Kidney (tissue), 14 donors: Measurements from ENCODE around the gene MYLK3. TPM values are rescaled to one million over a fixed set of nuclear protein-coding genes. Genes with fewer than 3 reads are reported as not detected.

Experiments used
- DNase-seq, 5 donors: peaks; one replicate each; pipeline ENCODE4 v3.0.0-alpha.2; 2013 to 2020
- FAIRE-seq: peaks from 2 replicates; lab custom pipeline; 2012; peaks lifted over from hg19 to GRCh38; lab: Jason Lieb, UNC
- H3K27ac ChIP-seq, 2 donors: one replicate each; pipeline ENCODE4 v1.7.0; 2013; ENCODE audit warnings: low read depth in 2 of 2, low read length in 2 of 2, inconsistent platforms in 1 of 2
- H3K27me3 ChIP-seq: one replicate; pipeline ENCODE4 v1.7.1; 2013; ENCODE audit warnings: low read length, inconsistent platforms; ENCODE audit not compliant: control insufficient read depth, insufficient read depth
- H3K36me3 ChIP-seq, 3 donors: one replicate each; pipeline versions ENCODE4 v1.7.0 to v1.7.1; 2013; ENCODE audit warnings: low read length in 3 of 3, control low read depth in 1 of 3, inconsistent platforms in 1 of 3; ENCODE audit not compliant: insufficient read depth in 3 of 3, control insufficient read depth in 2 of 3
- H3K4me1 ChIP-seq, 3 donors: one replicate each; pipeline versions ENCODE4 v1.7.0 to v1.7.1; 2013; ENCODE audit warnings: low read length in 3 of 3, inconsistent platforms in 1 of 3, low read depth in 1 of 3; ENCODE audit not compliant: control insufficient read depth in 2 of 3, insufficient read depth in 2 of 3
- H3K4me3 ChIP-seq, 3 donors: one replicate each; pipeline versions ENCODE4 v1.7.0 to v1.8.1; 2013; ENCODE audit warnings: low read length in 3 of 3, control low read depth in 1 of 3, inconsistent platforms in 1 of 3
- H3K9ac ChIP-seq, 3 donors: one replicate each; pipeline versions ENCODE4 v1.7.0 to v1.7.1; 2013; ENCODE audit warnings: low read length in 3 of 3, control low read depth in 1 of 3, inconsistent platforms in 1 of 3
- H3K9me3 ChIP-seq, 3 donors: one replicate each; pipeline versions ENCODE4 v1.7.0 to v1.7.1; 2013; ENCODE audit warnings: low read length in 3 of 3, control low read depth in 1 of 3, inconsistent platforms in 1 of 3; ENCODE audit not compliant: control insufficient read depth in 2 of 3, insufficient read depth in 1 of 3
- CTCF ChIP-seq: IDR thresholded peaks from 3 replicates; pipeline ENCODE4 v1.5.1; 2012; ENCODE audit warnings: mild to moderate bottlenecking, moderate library complexity, borderline replicate concordance; ENCODE audit not compliant: insufficient read depth; ENCODE audit errors: extremely low read depth
- intact Hi-C: fragments of 100-400 bp; cut with DNase I; formaldehyde crosslinking; loops from one replicate; pipeline ENCODE4 v1.11.1; 2022
- polyA plus RNA-seq: library from polyadenylated mRNA; stranded (reverse); fragments of 350-450 nt; fragmentation: Illumina TruSeq; extraction: RNeasy Lipid Tissue Mini Kit (QIAGEN cat#74804); gene quantifications from one replicate; pipeline ENCODE4 v1.2.3, GENCODE V29; 2014; ENCODE audit warnings: low read depth, low replicate concordance; ENCODE audit not compliant: insufficient read depth
- total RNA-seq: library from RNA; stranded (reverse); fragmentation: NEBNext Ultra II Directional; extraction: Animal tissue kit (Norgen Biotek cat#: 25700); gene quantifications from one replicate; pipeline ENCODE4 v1.2.1, GENCODE V29; 2021
- donor health status: control.
- donor health status: control.
- donor health status: control.
- donor health status: control.
- donor health status: control.
- donor health status: DM: yes; HTN: yes; CAD: no.
- donor health status: Normal renal cell carcinoma (clear cell type).

MYLK3 gene
- total and polyA plus RNA-seq, 2 donors from 2014 or later = 0.31 to 1.5 TPM

DNA sequence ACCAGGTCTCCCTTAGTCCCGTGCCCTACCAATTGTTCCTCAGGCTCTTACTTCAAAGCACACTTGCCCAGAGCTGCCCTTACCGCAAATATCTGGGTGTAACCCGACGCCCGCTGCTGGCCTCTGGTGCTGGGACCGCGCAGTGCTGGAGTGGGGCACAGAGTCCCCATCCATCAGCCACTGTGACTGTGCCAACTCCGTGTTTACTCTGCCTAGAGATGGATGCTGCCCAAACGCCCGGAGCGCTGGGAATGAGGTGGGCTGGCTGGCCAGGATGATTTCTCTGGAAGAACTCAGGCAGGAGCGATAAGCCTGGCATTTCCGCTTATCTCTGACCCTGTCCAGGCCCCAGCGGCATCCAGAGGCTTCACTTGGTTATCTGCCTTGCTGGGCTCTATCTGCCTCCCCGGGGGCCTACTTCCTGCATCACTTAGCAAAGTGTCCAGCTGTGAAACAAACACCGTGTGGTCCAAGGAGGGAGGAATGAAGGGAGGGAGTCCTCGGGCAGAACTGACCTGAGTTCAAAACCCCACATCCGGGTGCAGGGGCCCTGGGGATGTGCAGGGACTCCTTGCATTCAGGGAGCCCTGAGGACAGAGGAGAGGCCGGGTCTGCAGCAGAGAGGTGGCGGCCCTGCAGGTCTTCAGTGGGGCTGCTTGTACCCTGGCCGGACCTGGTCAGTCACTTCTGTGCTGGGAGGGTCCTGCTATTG, 9.4 kb upstream of the MYLK3 start:
- FAIRE-seq (no peak), DNase-seq (peak in 3 of 5 donors; percentile 25 to 48 (median 26))
- Histone ChIP-seq H3K27ac (no peak overlapping the region), H3K9me3 (no peaks in the 10 kb centered on the region), H3K9ac (no peak overlapping the region), H3K36me3 (no peaks in the 10 kb centered on the region), H3K4me1 (no peaks in the 10 kb centered on the region), H3K4me3 (no peak overlapping the region), H3K27me3 (no peaks in the 10 kb centered on the region)
- no peak for TF ChIP-seq CTCF
- intact Hi-C loops = no loop called here

DNA sequence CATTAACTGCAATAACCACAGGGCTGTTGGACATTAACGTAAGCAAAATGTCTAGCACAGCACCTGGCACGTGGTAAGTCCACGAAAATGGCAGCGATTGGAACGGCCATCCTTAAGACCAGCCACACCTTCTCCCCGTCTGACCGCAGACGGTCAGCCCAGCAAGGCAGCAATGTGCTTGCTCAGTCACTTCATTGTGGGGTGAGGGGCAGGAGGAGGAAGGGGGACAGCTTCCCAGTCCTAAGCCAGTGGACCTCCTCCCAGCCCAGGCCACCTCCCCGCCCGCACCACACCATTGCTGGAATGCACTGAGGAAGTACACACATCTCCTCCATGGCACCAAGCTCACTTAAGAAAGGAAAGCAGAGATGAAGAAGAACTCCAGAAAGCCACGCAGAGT, 8.6 kb upstream of the MYLK3 start:
- Histone ChIP-seq H3K4me3 (no peak overlapping the region), H3K36me3 (no peaks in the 10 kb centered on the region), H3K9ac (no peak overlapping the region), H3K27me3 (no peaks in the 10 kb centered on the region), H3K27ac (no peak overlapping the region), H3K4me1 (no peaks in the 10 kb centered on the region), H3K9me3 (no peaks in the 10 kb centered on the region)
- intact Hi-C loops = no loop called here
- no peak for TF ChIP-seq CTCF
- FAIRE-seq = no peak
- DNase-seq = no peak

DNA sequence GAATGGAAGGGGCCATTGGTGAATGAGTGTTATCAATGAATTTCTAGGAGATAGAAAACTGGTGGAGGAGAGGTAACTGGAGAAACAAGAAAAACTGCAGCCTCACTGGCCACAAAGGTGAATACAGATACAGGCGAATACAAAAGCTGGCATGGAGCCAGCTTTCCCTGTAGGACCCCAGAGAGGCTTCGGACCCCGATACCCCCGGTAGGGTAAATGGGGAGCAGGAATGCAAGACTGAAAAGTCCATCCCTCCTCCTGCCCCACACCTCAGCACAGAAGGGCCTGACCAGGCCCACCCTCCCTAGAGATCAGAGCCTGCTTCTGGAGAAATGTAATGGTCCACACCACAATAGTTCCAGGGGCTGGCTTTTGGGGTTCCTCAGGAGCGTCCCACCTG, 4.9 kb upstream of the MYLK3 start:
- no peaks in the 10 kb centered on the region for H3K4me1 ChIP-seq
- no peaks in the 10 kb centered on the region for H3K36me3 ChIP-seq
- no peak for DNase-seq
- H3K27ac ChIP-seq = no peak overlapping the region
- H3K27me3 ChIP-seq = no peaks in the 10 kb centered on the region
- no peak overlapping the region for H3K9ac ChIP-seq
- no peak for FAIRE-seq
- TF ChIP-seq CTCF = no peak
- no peak overlapping the region for H3K4me3 ChIP-seq
- intact Hi-C loops = no loop called here
- H3K9me3 ChIP-seq = no peaks in the 10 kb centered on the region
